T-helper 17 cell (primary cell): ENCODE data around the gene BCO2. TPM values are rescaled to one million over a fixed set of nuclear protein-coding genes. Genes with fewer than 3 reads are reported as not detected.

Source experiments
- ATAC-seq: fragments of 150-1000 bp; cut with Tn5 transposase; 2 replicates; pipeline ENCODE4 v1.10.0; 2021; ENCODE audit warnings: mild to moderate bottlenecking, moderate library complexity
- DNase-seq, 3 donors: peaks; one replicate each; pipeline versions ENCODE4 v3.0.0 to v3.0.0-alpha.2; 2020 to 2021
- H3K9me3 ChIP-seq: one replicate; pipeline ENCODE4 v1.7.0; 2013; ENCODE audit warnings: low read length, mild to moderate bottlenecking; ENCODE audit not compliant: control insufficient read depth, poor library complexity, severe bottlenecking
- H3K27ac Mint-ChIP-seq: one replicate; pipeline ENCODE4 v1.8.0; 2022; ENCODE audit warnings: mild to moderate bottlenecking, moderate library complexity, mixed read lengths
- H3K27me3 Mint-ChIP-seq: one replicate; pipeline ENCODE4 v1.8.0; 2022; ENCODE audit warnings: mixed read lengths
- H3K36me3 Mint-ChIP-seq: one replicate; pipeline ENCODE4 v1.8.0; 2022; ENCODE audit warnings: low read depth, mixed read lengths
- H3K4me1 Mint-ChIP-seq: one replicate; pipeline ENCODE4 v1.8.0; 2022; ENCODE audit warnings: mild to moderate bottlenecking, mixed read lengths
- H3K4me3 Mint-ChIP-seq: one replicate; pipeline ENCODE4 v1.8.0; 2022; ENCODE audit warnings: mild to moderate bottlenecking, moderate library complexity, mixed read lengths
- total RNA-seq, 4 donors: library from RNA in 2 of 4; stranded (reverse) in 2 of 4; gene quantifications; one replicate each; pipeline ENCODE4 v1.2.3 and lab custom pipeline; 2022 to 2026

The BCO2 gene, protein sequence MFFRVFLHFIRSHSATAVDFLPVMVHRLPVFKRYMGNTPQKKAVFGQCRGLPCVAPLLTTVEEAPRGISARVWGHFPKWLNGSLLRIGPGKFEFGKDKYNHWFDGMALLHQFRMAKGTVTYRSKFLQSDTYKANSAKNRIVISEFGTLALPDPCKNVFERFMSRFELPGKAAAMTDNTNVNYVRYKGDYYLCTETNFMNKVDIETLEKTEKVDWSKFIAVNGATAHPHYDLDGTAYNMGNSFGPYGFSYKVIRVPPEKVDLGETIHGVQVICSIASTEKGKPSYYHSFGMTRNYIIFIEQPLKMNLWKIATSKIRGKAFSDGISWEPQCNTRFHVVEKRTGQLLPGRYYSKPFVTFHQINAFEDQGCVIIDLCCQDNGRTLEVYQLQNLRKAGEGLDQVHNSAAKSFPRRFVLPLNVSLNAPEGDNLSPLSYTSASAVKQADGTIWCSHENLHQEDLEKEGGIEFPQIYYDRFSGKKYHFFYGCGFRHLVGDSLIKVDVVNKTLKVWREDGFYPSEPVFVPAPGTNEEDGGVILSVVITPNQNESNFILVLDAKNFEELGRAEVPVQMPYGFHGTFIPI
- 1 to 10 TPM; 2.5 to 2.7 TPM for total RNA-seq
- 0.75 to 3.8 reads per million in 2 donors for total RNA-seq (lab: John Stamatoyannopoulos, UW)

- peak; percentile 81 for ATAC-seq
- peak within 1 kb of the TSS; percentile 80 for H3K27ac Mint-ChIP-seq
- H3K27me3 Mint-ChIP-seq: peaks cover 30% of the 10 kb centered on the region
Measured at GRCh38 chr11:112174789-112175598, at the start of gene BCO2. Gene BCO2 (plus strand): TSS chr11:112175512. CDS start chr11:112175602, 90 bp downstream.

DNA sequence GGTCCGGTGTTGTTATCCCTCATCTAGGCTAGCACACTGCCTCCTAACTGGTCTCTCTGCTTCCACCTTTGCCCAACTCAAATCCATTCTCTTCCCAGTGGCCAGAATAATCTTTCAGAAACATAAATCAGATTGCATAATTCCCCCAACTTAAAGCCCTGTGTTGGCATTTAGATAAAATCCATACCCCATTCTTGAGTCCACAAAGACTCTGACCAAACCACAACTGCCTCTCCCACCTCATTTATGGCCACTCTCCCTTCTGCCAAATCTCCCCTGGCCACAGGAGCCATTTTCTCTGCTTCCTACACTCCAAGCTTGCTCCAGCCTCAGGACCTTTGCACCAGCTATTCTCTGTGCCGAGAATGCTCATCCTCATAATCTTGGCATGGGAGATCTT is 48.3 kb upstream of the BCO2 start:
- H3K27ac Mint-ChIP-seq: no peak overlapping the region
- ATAC-seq: no peak
- peaks cover 3% of the 10 kb centered on the region for H3K4me1 Mint-ChIP-seq
- H3K36me3 Mint-ChIP-seq: peaks cover 2% of the 10 kb centered on the region
- H3K27me3 Mint-ChIP-seq: no peaks in the 10 kb centered on the region
- no peak for DNase-seq
- no peak overlapping the region for H3K4me3 Mint-ChIP-seq
- no peaks in the 10 kb centered on the region for H3K9me3 ChIP-seq

More at GRCh38 chr11:112174789-112175598, at the start of gene BCO2:
- Mint-ChIP-seq H3K4me1 (peaks cover 10% of the 10 kb centered on the region), H3K36me3 (no peaks in the 10 kb centered on the region), H3K4me3 (peak within 1 kb of the TSS; percentile 77)
- peak in 2 of 3 donors; percentile 10 to 25 for DNase-seq
- H3K9me3 ChIP-seq: no peaks in the 10 kb centered on the region

DNA sequence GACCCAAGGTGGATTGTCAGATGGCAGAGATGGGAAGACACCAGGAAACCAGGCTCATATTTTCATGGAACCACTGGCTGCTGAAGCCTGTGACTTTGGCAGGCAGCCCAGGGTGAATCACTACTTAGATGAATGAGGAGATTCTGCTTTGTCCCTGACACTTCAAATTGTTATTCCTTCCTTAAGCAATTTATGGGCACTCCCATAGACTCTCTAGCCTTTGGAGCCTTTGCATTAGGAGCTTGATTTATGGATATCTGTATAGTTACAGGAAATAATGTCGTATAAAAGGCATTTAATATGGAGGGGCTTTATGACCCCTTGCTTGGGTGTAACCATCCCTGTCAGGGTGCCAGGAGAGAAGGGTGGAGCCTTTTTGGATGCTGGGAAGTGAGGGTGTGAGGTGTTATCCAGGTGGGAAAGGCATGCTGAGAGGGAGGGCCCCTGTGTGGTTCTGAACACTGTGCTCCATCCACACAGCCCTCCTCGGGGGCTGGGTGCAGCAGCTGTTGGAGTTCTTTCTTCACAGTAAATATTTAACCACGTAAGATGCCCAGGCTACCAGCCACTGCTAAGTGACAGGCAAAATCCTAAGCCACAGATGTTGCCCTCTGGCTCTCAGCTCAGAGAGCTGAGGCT is 46.7 kb upstream of the BCO2 start:
- Mint-ChIP-seq H3K4me1 (peaks cover 3% of the 10 kb centered on the region), H3K27me3 (no peaks in the 10 kb centered on the region), H3K36me3 (peaks cover 2% of the 10 kb centered on the region), H3K4me3 (no peak overlapping the region), H3K27ac (peak overlapping the region; percentile 14)
- no peaks in the 10 kb centered on the region for H3K9me3 ChIP-seq
- ATAC-seq (no peak), DNase-seq (no peak)

GRCh38 chr11:112129656-112130055 is 45.7 kb upstream of the BCO2 start:
- no peak for DNase-seq

GRCh38 chr11:112132737-112133136 is 42.6 kb upstream of the BCO2 start:
- no peak for ATAC-seq
- no peaks in the 10 kb centered on the region for H3K9me3 ChIP-seq
- Mint-ChIP-seq H3K4me3 (no peak overlapping the region), H3K27ac (no peak overlapping the region), H3K36me3 (no peaks in the 10 kb centered on the region), H3K4me1 (peaks cover 3% of the 10 kb centered on the region), H3K27me3 (no peaks in the 10 kb centered on the region)
- DNase-seq: no peak

More at GRCh38 chr11:112129656-112130055, 45.7 kb upstream of the BCO2 start:
- no peak for ATAC-seq
- peak overlapping the region; percentile 14 for H3K27ac Mint-ChIP-seq
- H3K27me3 Mint-ChIP-seq: no peaks in the 10 kb centered on the region
- H3K9me3 ChIP-seq: no peaks in the 10 kb centered on the region
- peaks cover 2% of the 10 kb centered on the region for H3K36me3 Mint-ChIP-seq
- peaks cover 3% of the 10 kb centered on the region for H3K4me1 Mint-ChIP-seq
- H3K4me3 Mint-ChIP-seq: no peak overlapping the region

- DNase-seq (no peak), ATAC-seq (no peak)
- H3K27me3 Mint-ChIP-seq: no peaks in the 10 kb centered on the region
- no peak overlapping the region for H3K4me3 Mint-ChIP-seq
- no peaks in the 10 kb centered on the region for H3K36me3 Mint-ChIP-seq
- no peak overlapping the region for H3K27ac Mint-ChIP-seq
- no peaks in the 10 kb centered on the region for H3K9me3 ChIP-seq
- peaks cover 3% of the 10 kb centered on the region for H3K4me1 Mint-ChIP-seq
Measured at GRCh38 chr11:112134473-112134872, 40.8 kb upstream of the BCO2 start.

GRCh38 chr11:112143597-112143996 is 31.7 kb upstream of the BCO2 start:
- H3K4me1 Mint-ChIP-seq: peaks cover 2% of the 10 kb centered on the region
- no peaks in the 10 kb centered on the region for H3K36me3 Mint-ChIP-seq
- H3K9me3 ChIP-seq: no peaks in the 10 kb centered on the region
- H3K27ac Mint-ChIP-seq: no peak overlapping the region
- ATAC-seq (no peak), DNase-seq (no peak)
- H3K4me3 Mint-ChIP-seq: no peak overlapping the region
- no peaks in the 10 kb centered on the region for H3K27me3 Mint-ChIP-seq

GRCh38 chr11:112150517-112150916 is 24.8 kb upstream of the BCO2 start:
- Mint-ChIP-seq H3K4me1 (no peaks in the 10 kb centered on the region), H3K36me3 (no peaks in the 10 kb centered on the region), H3K4me3 (no peak overlapping the region), H3K27ac (no peak overlapping the region), H3K27me3 (no peaks in the 10 kb centered on the region)
- H3K9me3 ChIP-seq: no peaks in the 10 kb centered on the region
- ATAC-seq: no peak
- no peak for DNase-seq

DNA sequence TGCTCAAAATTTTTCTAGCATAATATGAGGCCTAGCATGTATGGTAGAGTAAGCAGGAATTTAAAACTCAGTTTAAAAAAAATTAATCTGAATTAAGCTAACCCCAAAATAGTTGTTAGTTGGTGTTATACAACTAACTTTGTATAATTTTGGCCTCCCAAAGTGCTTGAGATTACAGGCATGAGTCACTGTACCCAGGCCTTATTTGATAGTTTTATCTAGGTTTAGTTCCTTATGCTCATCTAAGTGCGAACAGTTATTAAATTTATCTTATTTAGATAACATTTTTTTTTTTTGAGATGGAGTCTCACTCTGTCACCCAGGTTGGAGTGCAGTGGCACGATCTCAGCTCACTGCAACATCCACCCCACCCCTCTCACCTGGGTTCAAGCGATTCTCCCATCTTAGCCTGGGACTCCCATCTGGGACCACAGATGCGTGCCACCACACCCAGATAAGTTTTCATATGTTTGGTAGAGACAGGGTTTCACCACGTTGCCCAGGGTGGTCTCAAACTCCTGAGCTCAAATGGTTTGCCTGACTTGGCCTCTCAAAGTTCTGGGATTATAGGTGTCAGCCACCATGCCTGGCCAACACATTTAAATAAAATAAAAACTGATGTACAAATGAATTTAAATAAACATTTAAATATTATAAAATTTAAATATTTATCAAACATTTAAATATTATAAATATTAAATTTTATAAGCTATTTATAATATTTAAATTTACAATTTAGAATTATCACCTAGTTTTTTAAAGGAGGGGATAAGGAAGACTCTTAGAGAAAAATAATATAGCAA is 19.0 kb upstream of the BCO2 start:
- H3K9me3 ChIP-seq: no peaks in the 10 kb centered on the region
- DNase-seq: no peak
- H3K4me3 Mint-ChIP-seq: no peak overlapping the region
- ATAC-seq: no peak
- peaks cover 5% of the 10 kb centered on the region for H3K36me3 Mint-ChIP-seq
- peaks cover 6% of the 10 kb centered on the region for H3K4me1 Mint-ChIP-seq
- no peak overlapping the region for H3K27ac Mint-ChIP-seq
- peaks cover 9% of the 10 kb centered on the region for H3K27me3 Mint-ChIP-seq

- no peak for ATAC-seq
- Mint-ChIP-seq H3K27me3 (peaks cover 10% of the 10 kb centered on the region), H3K4me1 (peaks cover 6% of the 10 kb centered on the region)
Measured at GRCh38 chr11:112156956-112157766, 18.2 kb upstream of the BCO2 start.

GRCh38 chr11:112159098-112160065 is 15.9 kb upstream of the BCO2 start:
- H3K9me3 ChIP-seq: no peaks in the 10 kb centered on the region
- H3K27me3 Mint-ChIP-seq: peaks cover 18% of the 10 kb centered on the region
- peaks cover 9% of the 10 kb centered on the region for H3K4me1 Mint-ChIP-seq
- ATAC-seq (no peak), DNase-seq (no peak)
- no peak overlapping the region for H3K4me3 Mint-ChIP-seq
- H3K27ac Mint-ChIP-seq: no peak overlapping the region
- H3K36me3 Mint-ChIP-seq: peaks cover 9% of the 10 kb centered on the region

More at GRCh38 chr11:112156956-112157766, 18.2 kb upstream of the BCO2 start:
- Mint-ChIP-seq H3K4me3 (no peak overlapping the region), H3K27ac (no peak overlapping the region), H3K36me3 (peaks cover 7% of the 10 kb centered on the region)
- no peak for DNase-seq
- H3K9me3 ChIP-seq: no peaks in the 10 kb centered on the region
